Spleen (tissue), 7 donors: Measurements from ENCODE around the gene EXOC4.

Experiments
- CTCF ChIP-seq, 11 experiments: fragments of 200-600 bp in 7 of 11; fragments of 450-650 bp in 4 of 11; sonication (generic) in 4 of 11; IDR thresholded peaks in 8 of 11; conservative IDR thresholded peaks in 3 of 11; 1 replicate in 7 of 11; 2 replicates in 4 of 11; pipeline versions ENCODE4 v1.4.0 to v1.8.0; 2016 to 2021; ENCODE audit warnings: antibody characterized with exemption in 11 of 11, inconsistent platforms in 4 of 11, mild to moderate bottlenecking in 1 of 11
- POLR2A ChIP-seq, 3 donors: fragments of 450-650 bp; IDR thresholded peaks; one replicate each; pipeline ENCODE4 v1.5.1; 2017; ENCODE audit warnings: antibody characterized with exemption in 3 of 3, mild to moderate bottlenecking in 1 of 3
- POLR2AphosphoS5 ChIP-seq, 3 donors: sonication (generic); formaldehyde crosslinking; IDR thresholded peaks; one replicate each; pipeline ENCODE4 v1.5.1; 2017; ENCODE audit warnings: antibody characterized with exemption in 3 of 3
- donor health status: DM: no; HTN: no; CAD: no; lungs with moderate emphysema.
- donor health status: DM: no; HTN: no; CAD: no.
- donor health status: DM: no; HTN: no; CAD: no.

GRCh38 chr7:133479456-133480065 lies 226.7 kb downstream of the EXOC4 start:
- TF ChIP-seq POLR2A (IDR thresholded peaks at IDR 0.05): no peak
- no peak for TF ChIP-seq CTCF (IDR thresholded peaks at IDR 0.05 in 8 of 11, conservative IDR thresholded peaks at IDR 0.05 in 3 of 11)
- TF ChIP-seq POLR2AphosphoS5 (IDR thresholded peaks at IDR 0.05): no peak
